Activated CD8-positive, alpha-beta memory T cell treated with anti-CD3 and anti-CD28 coated beads for 48 hours (primary cell): Measurements from ENCODE around the gene ULBP2.
"Not testable (repeated sequence)": the region's sequence is repeated elsewhere in the genome, so short reads cannot be mapped to it uniquely, and the experiment has no call there.

ENCODE experiments used
- DNase-seq, 3 experiments: peaks; one replicate each; pipeline ENCODE4 v3.0.0-alpha.2; 2020; ENCODE audit warnings: low read depth in 2 of 3, low spot score in 2 of 3

The ULBP2 gene

GRCh38 chr6:149925974-149926777 lies 15.6 kb upstream of the ULBP2 start:
- DNase-seq: peak in 2 of 3 experiments; percentile 52 to 55

DNA sequence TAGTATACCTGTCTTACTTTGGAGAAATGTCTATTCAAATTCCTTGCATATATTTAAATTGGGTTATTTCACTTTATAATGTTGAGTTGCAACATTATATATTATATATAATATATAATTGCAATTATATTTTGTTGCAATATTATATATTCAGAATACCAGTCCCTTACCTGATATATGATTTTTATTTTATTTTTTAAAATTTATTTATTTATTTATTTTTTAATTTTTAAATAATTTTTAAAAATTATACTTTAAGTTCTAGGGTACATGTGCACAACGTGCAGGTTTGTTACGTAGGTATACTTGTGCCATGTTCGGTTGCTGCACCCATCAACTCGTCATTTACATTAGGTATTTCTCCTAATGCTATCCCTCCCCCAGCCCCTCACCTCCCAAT lies 14.8 kb upstream of the ULBP2 start:
- not testable (repeated sequence) for DNase-seq

- DNase-seq: no peak
Measured at GRCh38 chr6:149929422-149929821, 12.4 kb upstream of the ULBP2 start.

DNA sequence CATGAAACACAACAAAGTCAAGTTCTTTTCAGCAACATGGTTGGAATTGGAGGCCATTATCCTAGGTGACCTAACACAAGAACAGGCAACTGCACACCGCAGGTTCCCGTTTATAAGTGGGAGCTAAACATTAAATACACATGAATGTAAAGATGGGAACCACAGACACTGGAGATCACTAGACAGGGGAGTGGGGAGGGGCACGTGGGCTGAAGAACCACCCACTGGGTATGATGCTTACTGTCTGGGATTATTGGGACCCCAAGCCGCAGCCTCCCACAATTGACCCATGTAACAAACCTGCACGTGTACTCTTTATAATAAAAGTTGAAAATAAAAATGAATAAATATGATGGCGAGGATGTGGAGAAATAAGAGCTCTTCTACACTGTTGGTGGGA lies 10.3 kb upstream of the ULBP2 start:
- no peak for DNase-seq

DNA sequence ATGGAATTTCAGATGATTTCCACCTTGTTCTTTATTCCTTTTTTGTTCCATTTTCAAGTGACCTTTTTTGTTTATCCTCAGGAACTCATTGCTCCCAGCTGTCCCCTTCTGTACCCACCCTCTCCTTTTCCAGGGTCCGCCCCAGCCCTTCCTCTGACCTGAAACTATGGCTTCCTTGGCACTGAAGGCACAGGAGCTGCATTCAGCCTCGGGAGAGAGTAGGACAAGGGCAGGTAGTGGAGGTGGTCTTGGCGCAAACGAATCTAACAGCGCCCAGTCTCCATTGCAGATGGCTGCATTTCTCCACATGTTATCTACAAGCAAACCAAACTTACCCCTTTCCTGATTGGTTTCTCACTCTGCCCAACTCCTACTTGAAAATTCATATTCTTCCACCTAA lies 8.8 kb upstream of the ULBP2 start:
- DNase-seq: no peak

GRCh38 chr6:149933461-149933860 lies 8.4 kb upstream of the ULBP2 start:
- DNase-seq: no peak

DNA sequence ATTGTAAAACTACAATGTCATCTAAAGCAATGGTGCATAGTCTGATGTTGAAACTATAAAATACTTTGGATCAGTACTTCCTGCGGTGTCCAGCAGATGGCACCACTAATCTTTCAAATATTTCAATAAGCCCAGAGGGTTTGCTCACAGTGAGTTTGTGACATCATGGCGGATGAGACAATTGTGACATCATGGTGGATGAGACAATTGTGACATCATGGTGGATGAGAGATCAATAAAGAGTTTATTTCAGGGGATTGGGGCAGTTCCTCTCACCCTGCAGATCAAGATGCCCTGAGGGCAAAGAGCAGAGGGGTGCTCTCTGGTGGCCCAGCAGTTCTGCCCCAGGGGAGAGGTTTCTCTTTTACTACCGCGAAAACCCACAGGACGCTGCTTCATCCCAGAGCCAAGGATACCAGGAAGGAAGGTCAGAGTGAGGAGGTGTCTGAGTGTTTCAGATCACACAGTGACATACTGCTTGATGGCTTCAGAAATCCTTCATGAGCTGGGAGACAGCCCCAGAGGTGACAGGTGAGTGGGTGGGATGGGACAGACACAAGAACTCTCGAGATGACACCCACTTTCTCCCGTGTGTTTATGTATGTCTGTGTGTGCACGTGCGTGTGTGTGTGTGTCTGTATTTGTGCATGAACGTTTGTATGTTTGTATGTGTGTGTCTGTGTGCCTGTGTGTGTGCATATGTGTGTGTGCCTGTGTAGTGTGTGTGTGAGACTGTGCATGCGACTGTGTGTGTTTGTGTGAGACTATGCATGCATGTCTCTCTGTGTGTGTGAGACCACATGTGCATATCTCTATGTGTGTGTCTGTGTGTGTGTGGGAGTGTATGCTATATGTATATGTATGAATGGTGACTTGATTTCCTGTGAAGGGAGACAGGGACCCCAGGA lies 7.3 kb upstream of the ULBP2 start:
- DNase-seq: peak in 1 of 3 experiments; percentile 46

DNA sequence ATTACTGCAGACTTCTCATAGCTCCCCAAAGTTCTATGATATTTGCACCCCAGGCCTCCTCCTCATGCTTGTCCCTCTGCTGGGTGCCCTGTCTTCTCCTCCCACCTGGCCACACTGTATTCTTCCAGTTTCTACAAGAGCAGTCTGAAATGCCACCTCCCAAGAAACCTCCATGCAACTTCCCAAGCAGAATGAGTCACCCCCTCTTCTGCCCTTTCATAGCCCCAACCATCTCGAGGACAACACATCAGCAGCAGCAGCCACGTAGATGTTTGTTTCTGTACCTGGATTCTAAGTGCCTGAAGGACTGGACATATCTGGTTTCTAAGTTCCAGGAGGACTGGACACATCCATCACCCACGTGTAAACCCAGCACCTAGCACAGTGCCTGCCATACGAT lies 6.6 kb upstream of the ULBP2 start:
- DNase-seq: no peak

DNA sequence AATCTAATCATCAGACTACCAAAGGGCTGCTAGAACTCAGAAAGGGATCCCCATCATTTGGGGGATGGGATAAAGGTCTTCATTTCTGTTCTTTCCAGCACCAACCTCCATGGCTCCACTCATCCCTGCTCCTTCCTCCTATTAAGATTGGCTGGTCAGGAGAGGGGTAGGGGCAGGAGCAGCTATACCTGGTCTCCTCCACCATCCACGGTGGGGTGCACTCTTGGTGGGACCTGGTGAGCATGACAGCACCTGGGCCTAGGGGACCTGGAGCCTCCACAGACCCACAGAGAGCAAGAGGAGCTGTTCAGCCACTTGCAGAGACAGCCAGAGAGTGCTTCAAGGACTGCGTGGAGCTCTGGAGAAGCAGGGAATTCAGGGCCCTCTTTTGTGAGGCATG lies 6.1 kb upstream of the ULBP2 start:
- DNase-seq: no peak

GRCh38 chr6:149936743-149937142 lies 5.1 kb upstream of the ULBP2 start:
- DNase-seq: no peak

DNA sequence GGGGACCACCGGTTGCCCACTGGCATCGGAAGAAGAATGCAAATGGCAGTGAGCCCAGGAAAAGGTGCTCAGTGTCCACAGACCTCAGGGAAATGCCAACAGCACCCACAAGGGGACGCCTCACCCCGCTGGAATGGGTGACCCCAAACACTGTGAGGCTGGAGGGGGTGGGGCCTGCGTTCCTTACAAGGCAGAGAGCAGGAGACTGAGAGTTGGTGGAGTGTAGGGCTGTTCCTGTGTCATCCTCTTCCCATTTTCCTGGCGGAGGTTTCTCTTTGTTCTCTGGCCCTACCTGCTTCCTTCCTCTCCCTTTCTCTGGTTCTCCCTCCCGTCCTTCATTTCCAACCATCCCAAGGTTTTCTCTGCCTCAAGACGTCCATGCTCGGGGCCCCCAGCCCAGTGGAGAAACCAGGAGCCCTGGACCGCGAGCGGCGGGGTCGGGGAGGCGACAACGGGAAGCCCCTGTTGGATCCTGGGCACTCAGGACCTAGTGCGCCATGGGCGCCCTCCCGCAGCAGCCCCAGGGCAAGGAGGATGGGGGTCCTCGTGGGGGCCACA lies 3.7 kb upstream of the ULBP2 start:
- not testable (repeated sequence) for DNase-seq

DNA sequence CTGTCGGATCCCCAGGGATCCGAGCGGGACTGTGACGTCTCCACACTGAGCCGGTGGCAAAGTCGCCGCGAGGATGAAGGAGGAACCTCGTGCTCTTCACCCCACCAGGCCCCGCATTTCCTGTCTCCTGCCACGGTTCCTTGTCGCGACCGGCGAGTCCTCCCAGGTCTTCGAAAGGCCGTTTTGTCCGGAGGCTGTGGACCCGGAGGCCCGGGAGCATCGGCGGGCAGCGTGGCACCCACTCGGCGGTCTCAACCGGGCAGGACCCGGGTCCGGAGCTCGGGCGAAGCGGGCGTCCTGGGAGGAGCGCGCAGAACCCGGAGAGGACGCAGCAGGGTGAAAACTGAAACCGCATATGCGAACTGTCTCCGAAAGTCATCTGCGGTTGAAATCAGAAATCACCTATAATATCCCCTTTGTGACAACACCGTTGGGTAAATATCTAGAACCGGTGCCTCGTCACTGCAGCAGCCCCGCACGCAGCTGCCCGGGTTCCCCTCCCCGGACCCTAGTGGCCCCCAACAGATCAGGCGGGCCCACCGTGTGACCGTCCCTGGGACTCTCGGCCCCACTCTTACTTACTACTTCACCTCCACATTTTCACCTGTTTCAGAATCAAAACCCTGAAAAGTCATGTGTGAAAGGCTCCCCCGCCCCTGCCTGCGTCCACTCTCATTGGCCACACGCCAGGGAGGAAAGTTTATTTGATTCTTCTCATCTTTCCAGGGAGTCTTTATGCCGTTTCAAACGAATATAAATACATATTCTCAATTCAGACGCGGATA lies 3.1 kb upstream of the ULBP2 start:
- peak in 1 of 3 experiments; percentile 35 for DNase-seq

GRCh38 chr6:149939356-149939648 lies 2.5 kb upstream of the ULBP2 start:
- no peak for DNase-seq

DNA sequence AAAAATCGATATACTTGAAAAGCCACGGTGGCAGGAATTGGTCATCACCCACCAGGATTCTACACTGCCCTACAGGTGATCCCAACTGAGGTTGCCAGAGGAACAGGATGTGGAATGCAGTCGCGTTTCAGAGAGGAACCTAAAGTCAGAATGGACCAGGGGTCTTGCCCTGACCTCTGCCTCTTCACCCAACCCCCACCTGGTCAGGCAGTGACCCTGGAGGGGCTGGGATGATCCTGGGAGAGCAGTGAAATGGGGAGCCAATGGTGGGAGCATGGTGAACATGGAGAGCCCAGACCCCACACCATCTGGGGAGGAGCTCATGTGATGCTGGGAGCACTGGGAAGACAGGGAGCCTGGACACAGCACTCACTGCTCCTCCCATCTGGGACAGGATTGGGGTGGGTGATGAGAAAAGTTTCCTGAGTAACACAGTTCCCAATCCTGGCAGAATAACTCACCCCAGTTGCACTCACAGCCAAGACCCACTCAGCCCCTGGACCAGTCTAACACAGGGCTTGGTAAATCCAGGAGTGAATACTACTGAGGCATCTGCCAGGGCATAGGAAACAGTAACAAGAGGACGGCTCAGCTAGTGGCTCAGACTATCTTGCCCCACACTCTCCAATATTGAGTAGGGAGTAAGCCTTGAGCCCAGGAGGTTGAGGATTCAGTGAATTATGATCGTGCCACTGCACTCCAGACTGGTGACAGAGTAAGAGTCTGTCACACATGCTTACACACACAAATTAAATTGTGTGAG lies 1.7 kb upstream of the ULBP2 start:
- DNase-seq: no peak

DNA sequence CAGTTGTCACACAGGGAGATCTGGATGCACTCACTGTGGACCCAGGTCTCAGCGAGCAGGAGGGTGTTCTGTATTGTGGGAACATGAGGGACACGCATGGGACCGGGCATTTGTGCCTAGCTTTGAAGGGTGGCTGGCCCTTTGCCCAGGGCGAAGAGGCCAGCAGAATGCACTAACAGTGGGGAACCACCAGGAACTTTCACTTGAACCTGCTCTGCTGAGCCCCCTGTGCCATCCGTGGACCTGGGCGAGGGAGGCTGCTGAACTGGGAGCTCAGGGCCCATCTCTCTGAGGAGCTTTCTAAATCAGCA lies 1.2 kb upstream of the ULBP2 start:
- DNase-seq: no peak

- no peak for DNase-seq
Measured at GRCh38 chr6:149942461-149942829, 631 bp downstream of the ULBP2 start.

GRCh38 chr6:149943321-149943720 lies 1.5 kb downstream of the ULBP2 start:
- DNase-seq: not testable (repeated sequence)

DNA sequence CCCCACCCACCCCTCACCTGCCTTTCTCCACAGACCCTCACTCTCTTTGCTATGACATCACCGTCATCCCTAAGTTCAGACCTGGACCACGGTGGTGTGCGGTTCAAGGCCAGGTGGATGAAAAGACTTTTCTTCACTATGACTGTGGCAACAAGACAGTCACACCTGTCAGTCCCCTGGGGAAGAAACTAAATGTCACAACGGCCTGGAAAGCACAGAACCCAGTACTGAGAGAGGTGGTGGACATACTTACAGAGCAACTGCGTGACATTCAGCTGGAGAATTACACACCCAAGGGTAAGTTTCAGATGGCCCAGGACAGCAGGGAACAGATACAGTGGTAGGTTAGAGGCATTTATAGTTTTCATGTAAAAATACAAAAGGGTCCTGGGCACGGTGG lies 3.5 kb downstream of the ULBP2 start:
- DNase-seq: not testable (repeated sequence)

- not testable (repeated sequence) for DNase-seq
Measured at GRCh38 chr6:149946631-149947030, 4.8 kb downstream of the ULBP2 start.

- not testable (repeated sequence) for DNase-seq
Measured at GRCh38 chr6:149947533-149947932, 5.7 kb downstream of the ULBP2 start.

- DNase-seq: no peak
Measured at GRCh38 chr6:149948011-149948410, 6.2 kb downstream of the ULBP2 start.
